ENCODE data around the gene NFE2. TPM values are rescaled to one million over a fixed set of nuclear protein-coding genes. Genes with fewer than 3 reads are reported as not detected.

The NFE2 gene
- polyA plus RNA-seq, 1 experiment: 1.0 TPM

DNA sequence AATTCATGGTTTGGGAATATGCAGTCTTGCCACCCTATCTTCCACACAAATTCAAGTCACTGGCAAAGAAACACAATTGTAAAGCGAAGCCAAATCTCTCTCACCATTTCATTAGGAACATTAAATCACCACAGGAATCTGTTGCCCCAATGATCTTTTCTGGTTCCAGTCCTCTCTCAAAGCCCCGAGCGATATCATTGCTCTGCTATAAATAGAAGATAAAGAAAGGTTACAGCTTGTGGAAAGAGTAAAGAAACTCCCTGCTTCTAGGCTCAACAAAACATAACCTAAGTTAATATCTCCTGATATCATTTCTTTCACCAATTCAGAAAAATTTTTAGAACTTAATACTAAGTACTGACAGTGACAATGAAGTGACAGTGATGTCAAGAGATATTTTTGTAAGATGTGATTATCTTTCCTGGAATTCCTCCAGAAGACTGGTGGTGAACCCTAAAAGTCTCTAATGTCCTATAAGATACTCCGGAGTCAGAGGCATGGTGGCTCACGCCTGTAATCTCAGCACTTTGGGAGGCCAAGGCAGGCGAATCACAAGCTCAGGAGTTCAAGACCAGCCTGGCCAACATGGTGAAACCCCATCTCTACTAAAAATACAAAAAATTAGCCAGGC, 54.7 kb downstream of the NFE2 start:
- POLR2A ChIA-PET: no interaction called here
- DNase-seq (ENCODE audit: low read depth): no peak
- peaks cover 6% of the 10 kb centered on the region for H3K36me3 ChIP-seq (ENCODE audit: control insufficient read depth, insufficient read depth, low read length)
- CTCF ChIA-PET: no interaction called here
- H3K27me3 ChIP-seq (ENCODE audit: control insufficient read depth, insufficient read depth, low read length): no peaks in the 10 kb centered on the region
- TF ChIP-seq, protein P1, sequence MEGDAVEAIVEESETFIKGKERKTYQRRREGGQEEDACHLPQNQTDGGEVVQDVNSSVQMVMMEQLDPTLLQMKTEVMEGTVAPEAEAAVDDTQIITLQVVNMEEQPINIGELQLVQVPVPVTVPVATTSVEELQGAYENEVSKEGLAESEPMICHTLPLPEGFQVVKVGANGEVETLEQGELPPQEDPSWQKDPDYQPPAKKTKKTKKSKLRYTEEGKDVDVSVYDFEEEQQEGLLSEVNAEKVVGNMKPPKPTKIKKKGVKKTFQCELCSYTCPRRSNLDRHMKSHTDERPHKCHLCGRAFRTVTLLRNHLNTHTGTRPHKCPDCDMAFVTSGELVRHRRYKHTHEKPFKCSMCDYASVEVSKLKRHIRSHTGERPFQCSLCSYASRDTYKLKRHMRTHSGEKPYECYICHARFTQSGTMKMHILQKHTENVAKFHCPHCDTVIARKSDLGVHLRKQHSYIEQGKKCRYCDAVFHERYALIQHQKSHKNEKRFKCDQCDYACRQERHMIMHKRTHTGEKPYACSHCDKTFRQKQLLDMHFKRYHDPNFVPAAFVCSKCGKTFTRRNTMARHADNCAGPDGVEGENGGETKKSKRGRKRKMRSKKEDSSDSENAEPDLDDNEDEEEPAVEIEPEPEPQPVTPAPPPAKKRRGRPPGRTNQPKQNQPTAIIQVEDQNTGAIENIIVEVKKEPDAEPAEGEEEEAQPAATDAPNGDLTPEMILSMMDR (IDR thresholded peaks at IDR 0.05; ENCODE audit: insufficient read depth, low read depth, low read length): no peak
- H3K4me3 ChIP-seq (ENCODE audit: low read depth, low read length): no peak overlapping the region

Small RNAs within 50 kb of the gene (small RNA-seq; reads per million reads assigned to genes)
- gene MIR148B (ENCODE audit: insufficient read length, low read depth, low replicate concordance) (4,206 reads per million, percentile 98 among the genes with 10 or more reads in this experiment), gene RN7SL390P (ENCODE audit: insufficient read length, low read depth, low replicate concordance) (not detected), gene RN7SL744P (ENCODE audit: insufficient read length, low read depth, low replicate concordance) (not detected), gene RNU6-950P (ENCODE audit: insufficient read length, low read depth, low replicate concordance) (not detected)

Other genes starting within 250 kb of the NFE2 start
- gene HOXC4, start 247.2 kb downstream of the NFE2 start, polyA plus RNA-seq (2011; rRNA removed): 0.69 and 0.93 TPM in 2 replicates
- gene SMUG1, start 112.0 kb downstream of the NFE2 start, polyA plus RNA-seq (2011; rRNA removed): 29.8 and 43.7 TPM in 2 replicates
- 14.3 and 33.2 TPM in 2 replicates for gene CBX5, start 20.9 kb downstream of the NFE2 start, polyA plus RNA-seq (2011; rRNA removed)
- gene HNRNPA1, start 20.3 kb downstream of the NFE2 start, polyA plus RNA-seq (2011; rRNA removed): 466 and 569 TPM in 2 replicates
- gene COPZ1, start 24.1 kb upstream of the NFE2 start, polyA plus RNA-seq (2011; rRNA removed): 203 and 341 TPM in 2 replicates
- gene GPR84, start 63.5 kb upstream of the NFE2 start, polyA plus RNA-seq (2011; rRNA removed): not detected in 2 replicates
- gene ZNF385A, start 83.7 kb upstream of the NFE2 start, polyA plus RNA-seq (2011; rRNA removed): 0.92 and 0.96 TPM in 2 replicates
- gene ITGA5, start 118.3 kb upstream of the NFE2 start, polyA plus RNA-seq (2011; rRNA removed): 170 and 375 TPM in 2 replicates
- not detected in 2 replicates for gene GTSF1, start 172.6 kb upstream of the NFE2 start, polyA plus RNA-seq (2011; rRNA removed)
- 0.06 TPM in 1 of 2 replicates, not detected in the other for gene NCKAP1L, start 196.7 kb upstream of the NFE2 start, polyA plus RNA-seq (2011; rRNA removed)
- 0.05 and 0.09 TPM in 2 replicates for gene PDE1B, start 248.6 kb upstream of the NFE2 start, polyA plus RNA-seq (2011; rRNA removed)

Measured in BJ (cell line).